Neural crest cell (in vitro differentiated cells): ENCODE measurements around the gene ZBTB5. TPM values are rescaled to one million over a fixed set of nuclear protein-coding genes. Genes with fewer than 3 reads are reported as not detected.

Experiments
- DNase-seq: peaks from one replicate; pipeline ENCODE4 v3.0.0; 2021; ENCODE audit warnings: low read depth, mixed read lengths, low spot score
- H3K27ac Mint-ChIP-seq: one replicate; pipeline ENCODE4 v1.8.0; 2021; ENCODE audit warnings: mild to moderate bottlenecking, mixed read lengths; ENCODE audit not compliant: unreplicated experiment
- H3K27me3 Mint-ChIP-seq: 2 replicates; pipeline ENCODE4 v1.8.0; 2021; ENCODE audit warnings: low read depth, mild to moderate bottlenecking, mixed read lengths
- H3K36me3 Mint-ChIP-seq: 2 replicates; pipeline ENCODE4 v1.8.0; 2021; ENCODE audit warnings: low read depth, mild to moderate bottlenecking, mixed read lengths
- H3K4me1 Mint-ChIP-seq: 2 replicates; pipeline ENCODE4 v1.8.0; 2021; ENCODE audit warnings: mixed read lengths
- H3K4me3 Mint-ChIP-seq: one replicate; pipeline ENCODE4 v1.8.0; 2021; ENCODE audit warnings: mild to moderate bottlenecking, mixed read lengths
- H3K9me3 Mint-ChIP-seq: 2 replicates; pipeline ENCODE4 v1.8.0; 2021; ENCODE audit warnings: mixed read lengths
- total RNA-seq: library from RNA; stranded (reverse); gene quantifications from 2 replicates; pipeline ENCODE4 v1.2.1, GENCODE V29; 2021
- TF ChIP-seq, protein P1 (sequence below): fragments of 200-600 bp; sonication (generic); conservative IDR thresholded peaks from 2 replicates; pipeline ENCODE4 v1.5.0; 2021; ENCODE audit warnings: antibody characterized with exemption, mild to moderate bottlenecking

Gene ZBTB5
- total RNA-seq, 1 donor from 2014 or later = 22.9 TPM

DNA sequence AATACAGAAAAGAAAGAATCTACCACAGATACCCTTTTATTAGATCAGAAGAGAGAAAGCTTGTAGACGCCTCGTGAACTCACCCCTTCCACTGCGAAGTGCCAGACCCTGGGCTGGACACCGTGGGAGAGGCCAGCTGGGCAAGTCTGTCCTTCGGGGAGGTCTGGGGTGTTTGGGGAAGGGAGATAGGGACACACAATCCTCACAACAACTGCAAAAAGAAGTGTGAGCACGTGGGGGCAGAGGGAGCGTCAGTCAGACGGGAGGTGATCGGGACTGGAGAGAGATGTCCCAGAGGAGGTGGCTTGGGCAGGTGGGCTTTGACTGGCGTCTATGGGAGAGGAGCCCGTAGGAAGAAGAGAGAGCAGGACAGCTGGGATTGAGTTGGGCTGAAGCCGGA, 70.0 kb downstream of the ZBTB5 start:
- H3K36me3 Mint-ChIP-seq = no peaks in the 10 kb centered on the region
- no peak for DNase-seq
- no peaks in the 10 kb centered on the region for H3K4me1 Mint-ChIP-seq
- no peak overlapping the region for H3K4me3 Mint-ChIP-seq
- no peak overlapping the region for H3K27ac Mint-ChIP-seq
- H3K9me3 Mint-ChIP-seq = no peaks in the 10 kb centered on the region
- no peaks in the 10 kb centered on the region for H3K27me3 Mint-ChIP-seq
- TF ChIP-seq, protein P1, sequence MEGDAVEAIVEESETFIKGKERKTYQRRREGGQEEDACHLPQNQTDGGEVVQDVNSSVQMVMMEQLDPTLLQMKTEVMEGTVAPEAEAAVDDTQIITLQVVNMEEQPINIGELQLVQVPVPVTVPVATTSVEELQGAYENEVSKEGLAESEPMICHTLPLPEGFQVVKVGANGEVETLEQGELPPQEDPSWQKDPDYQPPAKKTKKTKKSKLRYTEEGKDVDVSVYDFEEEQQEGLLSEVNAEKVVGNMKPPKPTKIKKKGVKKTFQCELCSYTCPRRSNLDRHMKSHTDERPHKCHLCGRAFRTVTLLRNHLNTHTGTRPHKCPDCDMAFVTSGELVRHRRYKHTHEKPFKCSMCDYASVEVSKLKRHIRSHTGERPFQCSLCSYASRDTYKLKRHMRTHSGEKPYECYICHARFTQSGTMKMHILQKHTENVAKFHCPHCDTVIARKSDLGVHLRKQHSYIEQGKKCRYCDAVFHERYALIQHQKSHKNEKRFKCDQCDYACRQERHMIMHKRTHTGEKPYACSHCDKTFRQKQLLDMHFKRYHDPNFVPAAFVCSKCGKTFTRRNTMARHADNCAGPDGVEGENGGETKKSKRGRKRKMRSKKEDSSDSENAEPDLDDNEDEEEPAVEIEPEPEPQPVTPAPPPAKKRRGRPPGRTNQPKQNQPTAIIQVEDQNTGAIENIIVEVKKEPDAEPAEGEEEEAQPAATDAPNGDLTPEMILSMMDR = no peak

DNA sequence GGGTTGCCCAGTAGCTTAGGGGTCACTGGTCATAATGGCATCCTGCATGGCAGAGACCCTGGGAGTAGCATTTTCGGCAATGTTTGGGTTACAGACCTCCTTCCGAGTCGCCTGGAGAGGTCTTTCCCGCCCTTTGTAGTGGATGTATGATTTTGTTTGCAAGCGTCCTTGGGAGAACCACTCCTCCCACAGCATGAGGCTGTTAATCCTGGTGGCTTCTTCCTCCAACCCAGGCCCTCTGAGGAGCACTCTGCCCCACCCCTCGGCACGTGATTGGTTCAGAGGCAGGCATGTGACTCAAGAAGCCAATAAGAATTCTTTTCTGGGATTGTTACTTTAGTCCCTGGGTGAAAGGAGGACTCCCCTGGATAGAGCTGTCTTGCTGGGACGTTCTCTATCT, 73.0 kb downstream of the ZBTB5 start:
- TF ChIP-seq, protein P1 = no peak
- Mint-ChIP-seq H3K4me3 (no peak overlapping the region), H3K27me3 (no peaks in the 10 kb centered on the region), H3K27ac (no peak overlapping the region), H3K4me1 (no peaks in the 10 kb centered on the region), H3K36me3 (no peaks in the 10 kb centered on the region), H3K9me3 (no peaks in the 10 kb centered on the region)
- no peak for DNase-seq

DNA sequence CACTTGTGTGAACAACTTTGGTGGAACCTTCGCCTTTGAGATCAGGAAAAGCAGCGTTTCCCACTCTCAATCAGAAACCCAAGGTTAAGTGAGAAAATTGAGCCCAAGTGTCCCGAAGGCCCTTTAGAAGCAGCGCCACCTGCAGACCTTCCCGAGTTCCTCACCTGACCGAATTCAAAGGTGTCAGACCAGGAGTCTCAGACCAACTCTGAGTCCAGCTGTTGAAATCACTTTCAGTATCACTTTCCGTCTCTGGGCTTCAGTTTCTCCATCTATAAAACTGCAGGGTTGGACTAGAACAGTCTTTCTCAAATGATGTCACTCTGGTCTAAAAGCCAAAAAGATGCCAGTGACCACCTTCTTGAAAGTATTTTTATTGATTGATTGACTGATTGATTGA, 74.5 kb downstream of the ZBTB5 start:
- H3K9me3 Mint-ChIP-seq = no peaks in the 10 kb centered on the region
- no peak overlapping the region for H3K4me3 Mint-ChIP-seq
- no peaks in the 10 kb centered on the region for H3K36me3 Mint-ChIP-seq
- no peak overlapping the region for H3K27ac Mint-ChIP-seq
- no peak for DNase-seq
- H3K27me3 Mint-ChIP-seq = no peaks in the 10 kb centered on the region
- TF ChIP-seq, protein P1 = peak; percentile 40
- no peaks in the 10 kb centered on the region for H3K4me1 Mint-ChIP-seq

Other genes with a start within 250 kb of the ZBTB5 start
- gene GRHPR, start 42.8 kb downstream of the ZBTB5 start, total RNA-seq = 120 and 121 TPM in 2 replicates
- 46.4 and 48.7 TPM in 2 replicates for gene POLR1E, start 20.5 kb upstream of the ZBTB5 start, total RNA-seq
- 24.8 and 25.6 TPM in 2 replicates for gene FBXO10, start 110.9 kb upstream of the ZBTB5 start, total RNA-seq
- gene TOMM5, start 127.1 kb upstream of the ZBTB5 start, total RNA-seq = 155 and 159 TPM in 2 replicates
- 0.11 and 0.19 TPM in 2 replicates for gene FRMPD1, start 185.5 kb upstream of the ZBTB5 start, total RNA-seq